Mesenchymal stem cell (in vitro differentiated cells and primary cell): ENCODE measurements around the gene CATSPER3.

Source experiments
- DNase-seq: peaks from one replicate; pipeline ENCODE4 v3.0.0-alpha.2; 2013
- H2AFZ ChIP-seq: one replicate; pipeline ENCODE4 v1.6.1; 2013; ENCODE audit warnings: low read depth, mild to moderate bottlenecking, control low read depth, inconsistent platforms, low read length, moderate library complexity
- H2AK5ac ChIP-seq: 2 replicates; pipeline ENCODE4 v1.6.1; 2013; ENCODE audit warnings: low read length, moderate library complexity, mild to moderate bottlenecking, inconsistent platforms; ENCODE audit not compliant: severe bottlenecking
- H2BK120ac ChIP-seq: one replicate; pipeline ENCODE4 v1.6.1; 2013; ENCODE audit warnings: low read depth, mild to moderate bottlenecking, inconsistent platforms, low read length, moderate library complexity
- H2BK12ac ChIP-seq, 2 experiments: one replicate each; pipeline ENCODE4 v1.6.1; 2013; ENCODE audit warnings: inconsistent platforms in 2 of 2, low read length in 2 of 2, mild to moderate bottlenecking in 2 of 2, moderate library complexity in 2 of 2, control low read depth in 1 of 2
- H2BK15ac ChIP-seq: one replicate; pipeline ENCODE4 v1.6.1; 2013; ENCODE audit warnings: mild to moderate bottlenecking, low read depth, inconsistent platforms; ENCODE audit not compliant: poor library complexity, severe bottlenecking
- H2BK5ac ChIP-seq: 2 replicates; pipeline ENCODE4 v1.6.1; 2013; ENCODE audit warnings: low read depth, mild to moderate bottlenecking, low read length, control low read depth, inconsistent platforms; ENCODE audit not compliant: poor library complexity, severe bottlenecking
- H3K14ac ChIP-seq, 2 experiments: one replicate each; pipeline ENCODE4 v1.6.1; 2013; ENCODE audit warnings: inconsistent platforms in 2 of 2, low read length in 2 of 2, control low read depth in 1 of 2, mild to moderate bottlenecking in 1 of 2, moderate library complexity in 1 of 2
- H3K18ac ChIP-seq, 2 experiments: one replicate each; pipeline ENCODE4 v1.6.1; 2013; ENCODE audit warnings: inconsistent platforms in 2 of 2, low read length in 2 of 2, control low read depth in 1 of 2, low read depth in 1 of 2, mild to moderate bottlenecking in 1 of 2
- H3K23ac ChIP-seq, 2 experiments: one replicate each; pipeline ENCODE4 v1.6.1; 2013; ENCODE audit warnings: inconsistent platforms in 2 of 2, low read length in 2 of 2, mild to moderate bottlenecking in 2 of 2, moderate library complexity in 2 of 2, control low read depth in 1 of 2
- H3K27ac ChIP-seq: 2 replicates; pipeline ENCODE4 v1.5.1; 2013; ENCODE audit warnings: mild to moderate bottlenecking, moderate library complexity, low read length, control low read depth, inconsistent platforms; ENCODE audit not compliant: poor library complexity, severe bottlenecking
- H3K27me3 ChIP-seq, 2 experiments: 2 replicates each; pipeline versions ENCODE4 v1.6.1 to v1.7.0; 2013; ENCODE audit warnings: low read length in 2 of 2, mild to moderate bottlenecking in 2 of 2, moderate library complexity in 2 of 2, control low read depth in 1 of 2, inconsistent platforms in 1 of 2; ENCODE audit not compliant: control insufficient read depth in 1 of 2, insufficient read depth in 1 of 2
- H3K36me3 ChIP-seq, 2 experiments: 2 replicates each; pipeline versions ENCODE4 v1.6.1 to v1.7.0; 2013; ENCODE audit warnings: low read length in 2 of 2, control low read depth in 1 of 2, inconsistent platforms in 1 of 2, low read depth in 1 of 2, mild to moderate bottlenecking in 1 of 2; ENCODE audit not compliant: insufficient read depth in 2 of 2, control insufficient read depth in 1 of 2
- H3K4ac ChIP-seq, 2 experiments: one replicate each; pipeline ENCODE4 v1.6.1; 2013; ENCODE audit warnings: inconsistent platforms in 2 of 2, low read length in 2 of 2, mild to moderate bottlenecking in 2 of 2, moderate library complexity in 2 of 2, control low read depth in 1 of 2, low read depth in 1 of 2
- H3K4me1 ChIP-seq: 2 replicates; pipeline ENCODE4 v1.6.1; 2013; ENCODE audit warnings: low read depth, low read length, control low read depth; ENCODE audit not compliant: control insufficient read depth, insufficient read depth
- H3K4me2 ChIP-seq: 2 replicates; pipeline ENCODE4 v1.6.1; 2013; ENCODE audit warnings: low read length, mild to moderate bottlenecking, inconsistent platforms; ENCODE audit not compliant: poor library complexity, severe bottlenecking
- H3K4me3 ChIP-seq, 2 experiments: 2 replicates each; pipeline versions ENCODE4 v1.5.1 to v1.7.0; 2013; ENCODE audit warnings: low read length in 2 of 2, mild to moderate bottlenecking in 2 of 2, control low read depth in 1 of 2, low read depth in 1 of 2; ENCODE audit not compliant: insufficient read depth in 1 of 2
- H3K79me1 ChIP-seq: replicated peaks from 2 replicates; pipeline ENCODE4 v1.6.1; 2013; ENCODE audit warnings: mild to moderate bottlenecking, control low read depth, low read length, inconsistent platforms; ENCODE audit not compliant: poor library complexity, severe bottlenecking
- H3K9ac ChIP-seq: 2 replicates; pipeline ENCODE4 v1.7.0; 2013; ENCODE audit warnings: mild to moderate bottlenecking, low read length, moderate library complexity
- H3K9me3 ChIP-seq: 2 replicates; pipeline ENCODE4 v1.7.0; 2013; ENCODE audit warnings: mild to moderate bottlenecking, low read length; ENCODE audit not compliant: control insufficient read depth
- H4K8ac ChIP-seq: one replicate; pipeline ENCODE4 v1.6.1; 2013; ENCODE audit warnings: inconsistent platforms, mild to moderate bottlenecking, low read length, moderate library complexity
- H4K91ac ChIP-seq: one replicate; pipeline ENCODE4 v1.6.1; 2013; ENCODE audit warnings: mild to moderate bottlenecking, low read length, inconsistent platforms
- WGBS: methylation state at CpG from one replicate; pipeline ENCODE4 v1.1.7; 2013; ENCODE audit warnings: mixed read lengths; 5-methylcytosine and 5-hydroxymethylcytosine counted together

The CATSPER3 gene

GRCh38 chr5:135026645-135027265, 59.0 kb downstream of the CATSPER3 start:
- Histone ChIP-seq H3K23ac (peak overlapping the region in 1 of 2 experiments; percentile 9), H3K14ac (no peak overlapping the region), H3K4me3 (no peak overlapping the region), H2AK5ac (no peak overlapping the region), H3K27me3 (peaks cover 58 to 86% of the 10 kb centered on the region in 2 experiments), H3K27ac (no peak overlapping the region), H3K79me1 (no peaks in the 10 kb centered on the region), H2BK120ac (no peak overlapping the region), H3K4me1 (peaks cover 13% of the 10 kb centered on the region), H3K18ac (peak overlapping the region in 1 of 2 experiments; percentile 55), H2BK5ac (no peak overlapping the region), H2BK15ac (no peak overlapping the region), H4K8ac (no peak overlapping the region), H4K91ac (no peak overlapping the region), H2BK12ac (no peak overlapping the region), H3K9me3 (peaks cover 5% of the 10 kb centered on the region), H2AFZ (no peak overlapping the region), H3K4me2 (no peak overlapping the region), H3K36me3 (no peaks in the 10 kb centered on the region), H3K4ac (no peak overlapping the region), H3K9ac (no peak overlapping the region)
- no peak for DNase-seq
- WGBS: 54% methylated on average over 12 of the region's 12 CpGs

- Histone ChIP-seq H3K79me1 (no peaks in the 10 kb centered on the region), H3K9me3 (peaks cover 5% of the 10 kb centered on the region), H3K27ac (no peak overlapping the region), H2AK5ac (no peak overlapping the region), H2BK120ac (no peak overlapping the region), H2BK5ac (no peak overlapping the region), H3K4me2 (no peak overlapping the region), H4K91ac (no peak overlapping the region), H3K27me3 (peaks cover 63 to 85% of the 10 kb centered on the region in 2 experiments), H2BK12ac (peak overlapping the region in 1 of 2 experiments; percentile 7), H2AFZ (no peak overlapping the region), H3K4ac (no peak overlapping the region), H3K4me1 (peaks cover 13% of the 10 kb centered on the region), H3K14ac (no peak overlapping the region), H3K4me3 (no peak overlapping the region), H3K23ac (no peak overlapping the region), H3K9ac (no peak overlapping the region), H2BK15ac (no peak overlapping the region), H4K8ac (no peak overlapping the region), H3K18ac (peak overlapping the region in 1 of 2 experiments; percentile 55), H3K36me3 (no peaks in the 10 kb centered on the region)
- WGBS: 16% methylated on average over 17 of the region's 29 CpGs
- DNase-seq: no peak
These were observed 59.6 kb downstream of the CATSPER3 start for GRCh38 chr5:135027266-135027696.

- Histone ChIP-seq H3K79me1 (no peaks in the 10 kb centered on the region), H3K4ac (peak overlapping the region in 1 of 2 experiments; percentile 27), H2BK12ac (no peak overlapping the region), H2AK5ac (no peak overlapping the region), H3K9ac (no peak overlapping the region), H3K27ac (no peak overlapping the region), H3K4me3 (no peak overlapping the region), H3K4me1 (peaks cover 16% of the 10 kb centered on the region), H3K36me3 (no peaks in the 10 kb centered on the region), H2AFZ (no peak overlapping the region), H2BK5ac (no peak overlapping the region), H3K23ac (peak overlapping the region in 1 of 2 experiments; percentile 70), H3K9me3 (peaks cover 5% of the 10 kb centered on the region), H3K27me3 (peaks cover 70 to 84% of the 10 kb centered on the region in 2 experiments), H3K4me2 (no peak overlapping the region), H4K91ac (no peak overlapping the region), H2BK120ac (no peak overlapping the region), H3K18ac (peak overlapping the region in 1 of 2 experiments; percentile 29), H2BK15ac (peak overlapping the region; percentile 13), H4K8ac (peak overlapping the region; percentile 54), H3K14ac (no peak overlapping the region)
- 28% methylated on average over 65 of the region's 79 CpGs for WGBS
- no peak for DNase-seq
These were observed 60.2 kb downstream of the CATSPER3 start for GRCh38 chr5:135027697-135028615.
